ENCODE measurements around the gene TPGS1. TPM values are rescaled to one million over a fixed set of nuclear protein-coding genes. Genes with fewer than 3 reads are reported as not detected.
"Not testable (repeated sequence)": the region's sequence is repeated elsewhere in the genome, so short reads cannot be mapped to it uniquely, and the experiment has no call there.

Gene TPGS1
- total RNA-seq, 1 donor from 2014 or later = 34.5 TPM

GRCh38 chr19:475360-475759, 31.9 kb upstream of the TPGS1 start:
- DNase-seq = no peak

- no peak for DNase-seq
These were observed 28.9 kb upstream of the TPGS1 start for GRCh38 chr19:478236-478903.

GRCh38 chr19:478976-479375, 28.3 kb upstream of the TPGS1 start:
- no peak for DNase-seq

- DNase-seq = peak; percentile 78
These were observed 27.1 kb upstream of the TPGS1 start for GRCh38 chr19:480016-480855.

- DNase-seq = not testable (repeated sequence)
These were observed 26.2 kb upstream of the TPGS1 start for GRCh38 chr19:481100-481499.

- no peak for DNase-seq
These were observed 24.9 kb upstream of the TPGS1 start for GRCh38 chr19:482186-483041.

- DNase-seq = no peak
These were observed 23.8 kb upstream of the TPGS1 start for GRCh38 chr19:483332-484072.

GRCh38 chr19:484494-484893, 22.8 kb upstream of the TPGS1 start:
- DNase-seq = no peak

- peak; percentile 43 for DNase-seq
These were observed 22.2 kb upstream of the TPGS1 start for GRCh38 chr19:485077-485476.

GRCh38 chr19:485583-486236, 21.6 kb upstream of the TPGS1 start:
- DNase-seq = peak; percentile 42

- peak; percentile 98 for DNase-seq
These were observed 18.5 kb upstream of the TPGS1 start for GRCh38 chr19:488505-489417.

GRCh38 chr19:489418-490196, 17.7 kb upstream of the TPGS1 start:
- peak; percentile 32 for DNase-seq

GRCh38 chr19:491146-491741, 16.1 kb upstream of the TPGS1 start:
- DNase-seq = no peak

- DNase-seq = no peak
These were observed 15.2 kb upstream of the TPGS1 start for GRCh38 chr19:492091-492531.

- DNase-seq = no peak
These were observed 13.7 kb upstream of the TPGS1 start for GRCh38 chr19:493391-494170.

GRCh38 chr19:494171-495080, 12.9 kb upstream of the TPGS1 start:
- no peak for DNase-seq

GRCh38 chr19:495081-495401, 12.3 kb upstream of the TPGS1 start:
- DNase-seq = no peak

Measured in tongue (tissue), 2 donors.